Astrocyte (in vitro differentiated cells and primary cell): ENCODE data around the gene NELFA. TPM values are rescaled to one million over a fixed set of nuclear protein-coding genes. Genes with fewer than 3 reads are reported as not detected.
"Not testable (repeated sequence)": the region's sequence is repeated elsewhere in the genome, so short reads cannot be mapped to it uniquely, and the experiment has no call there.

Experiments
- DNase-seq: peaks from one replicate; pipeline ENCODE4 v3.0.0-alpha.2; 2010; ENCODE audit warnings: low read depth
- FAIRE-seq: peaks from 2 replicates; lab custom pipeline; 2011; peaks lifted over from hg19 to GRCh38; lab: Jason Lieb, UNC
- H2AFZ ChIP-seq: 2 replicates; pipeline ENCODE4 v1.6.0; 2012; ENCODE audit warnings: low read depth, low read length, inconsistent platforms
- H3K27ac ChIP-seq: 2 replicates; pipeline ENCODE4 v1.5.1; 2011; ENCODE audit warnings: low read depth, low read length, inconsistent platforms
- H3K27me3 ChIP-seq: 2 replicates; pipeline ENCODE4 v1.6.0; 2011; ENCODE audit warnings: low read length, inconsistent platforms; ENCODE audit not compliant: insufficient read depth
- H3K36me3 ChIP-seq: 2 replicates; pipeline ENCODE4 v1.5.1; 2011; ENCODE audit warnings: low read length, inconsistent platforms; ENCODE audit not compliant: insufficient read depth
- H3K4me1 ChIP-seq: 2 replicates; pipeline ENCODE4 v1.5.1; 2011; ENCODE audit warnings: low read length, inconsistent platforms; ENCODE audit not compliant: insufficient read depth
- H3K4me2 ChIP-seq: 2 replicates; pipeline ENCODE4 v1.6.0; 2012; ENCODE audit warnings: low read length, inconsistent platforms
- H3K4me3 ChIP-seq: 2 replicates; pipeline ENCODE4 v1.5.1; 2011; ENCODE audit warnings: low read depth, mild to moderate bottlenecking, low read length, inconsistent platforms; ENCODE audit not compliant: insufficient read depth
- H3K79me2 ChIP-seq: 2 replicates; pipeline ENCODE4 v1.6.0; 2012; ENCODE audit warnings: mild to moderate bottlenecking, low read length, inconsistent platforms; ENCODE audit not compliant: insufficient read depth
- H3K9ac ChIP-seq: 2 replicates; pipeline ENCODE4 v1.6.0; 2012; ENCODE audit warnings: mild to moderate bottlenecking, low read length, inconsistent platforms
- H3K9me3 ChIP-seq: 2 replicates; pipeline ENCODE4 v1.5.1; 2012; ENCODE audit warnings: low read depth, mild to moderate bottlenecking, low read length, inconsistent platforms; ENCODE audit not compliant: insufficient read depth
- H4K20me1 ChIP-seq: 2 replicates; pipeline ENCODE4 v1.6.0; 2012; ENCODE audit warnings: low read length, inconsistent platforms; ENCODE audit not compliant: insufficient read depth
- H3K27ac Mint-ChIP-seq: one replicate; pipeline ENCODE4 v1.8.0; 2021; ENCODE audit warnings: mild to moderate bottlenecking, mixed read lengths; ENCODE audit not compliant: unreplicated experiment
- H3K27me3 Mint-ChIP-seq: one replicate; pipeline ENCODE4 v1.8.0; 2021; ENCODE audit warnings: low read depth, mixed read lengths; ENCODE audit not compliant: unreplicated experiment
- H3K36me3 Mint-ChIP-seq: one replicate; pipeline ENCODE4 v1.8.0; 2021; ENCODE audit warnings: low read depth, mixed read lengths; ENCODE audit not compliant: unreplicated experiment
- H3K4me1 Mint-ChIP-seq: one replicate; pipeline ENCODE4 v1.8.0; 2021; ENCODE audit warnings: low read depth, mixed read lengths; ENCODE audit not compliant: unreplicated experiment
- H3K4me3 Mint-ChIP-seq: one replicate; pipeline ENCODE4 v1.8.0; 2021; ENCODE audit warnings: mild to moderate bottlenecking, moderate library complexity, mixed read lengths; ENCODE audit not compliant: unreplicated experiment
- H3K9me3 Mint-ChIP-seq: one replicate; pipeline ENCODE4 v1.8.0; 2021; ENCODE audit warnings: mild to moderate bottlenecking, mixed read lengths; ENCODE audit not compliant: unreplicated experiment
- CTCF ChIP-seq: IDR thresholded peaks from 2 replicates; pipeline ENCODE4 v1.5.1; 2011; ENCODE audit warnings: low read depth, mild to moderate bottlenecking, inconsistent platforms, low read length, moderate library complexity; ENCODE audit not compliant: insufficient read depth
- EZH2 ChIP-seq: IDR thresholded peaks from 2 replicates; pipeline ENCODE4 v1.6.1; 2012; ENCODE audit warnings: mild to moderate bottlenecking, low read length, inconsistent platforms; ENCODE audit not compliant: insufficient read depth
- total RNA-seq: library from RNA; stranded (reverse); gene quantifications from 2 replicates; pipeline ENCODE4 v1.2.1, GENCODE V29; 2021

Gene NELFA
- total RNA-seq, 1 donor from 2014 or later, result 24.5 TPM

DNA sequence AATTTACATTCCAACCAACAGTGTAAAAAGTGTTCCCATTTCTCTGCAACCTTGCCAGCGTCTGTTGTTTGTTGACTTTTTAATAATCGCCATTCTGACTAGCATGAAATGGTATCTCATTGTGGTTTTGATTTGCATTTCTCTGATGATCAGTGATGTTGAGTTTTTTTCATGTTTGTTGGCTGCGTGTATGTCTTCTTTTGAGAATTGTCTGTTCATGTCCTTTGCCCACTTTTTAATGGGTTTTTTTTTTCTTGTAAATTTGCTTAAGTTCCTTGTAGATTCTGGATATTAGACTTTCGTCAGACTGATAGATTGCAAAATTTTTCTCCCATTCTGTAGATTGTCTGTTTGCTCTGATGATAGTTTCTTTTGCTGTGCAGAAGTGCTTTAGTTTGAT, 18.3 kb upstream of the NELFA start:
- not testable (repeated sequence) for FAIRE-seq, H3K27ac Mint-ChIP-seq, H3K4me3 Mint-ChIP-seq

GRCh38 chr4:2025817-2026216, 17.0 kb upstream of the NELFA start:
- H3K27ac Mint-ChIP-seq, result no peak overlapping the region
- no peak overlapping the region for H3K4me3 ChIP-seq
- no peak overlapping the region for H3K9ac ChIP-seq
- no peak overlapping the region for H2AFZ ChIP-seq
- H3K79me2 ChIP-seq, result no peaks in the 10 kb centered on the region
- H3K27me3 ChIP-seq, result peaks cover 13% of the 10 kb centered on the region
- DNase-seq (no peak), FAIRE-seq (no peak)
- peaks cover 70% of the 10 kb centered on the region for H3K27me3 Mint-ChIP-seq
- H3K36me3 ChIP-seq, result no peaks in the 10 kb centered on the region
- H3K4me3 Mint-ChIP-seq, result no peak overlapping the region
- H3K9me3 Mint-ChIP-seq, result peaks cover 26% of the 10 kb centered on the region
- no peaks in the 10 kb centered on the region for H3K9me3 ChIP-seq
- peaks cover 4% of the 10 kb centered on the region for H3K4me1 Mint-ChIP-seq
- no peak overlapping the region for H3K27ac ChIP-seq
- H3K4me2 ChIP-seq, result no peak overlapping the region
- H4K20me1 ChIP-seq, result no peaks in the 10 kb centered on the region
- no peaks in the 10 kb centered on the region for H3K4me1 ChIP-seq
- TF ChIP-seq EZH2, result no peak
- TF ChIP-seq CTCF, result no peak
- peaks cover 3% of the 10 kb centered on the region for H3K36me3 Mint-ChIP-seq

More for the DNA sequence above, 18.3 kb upstream of the NELFA start:
- not testable (repeated sequence) for H3K4me1 Mint-ChIP-seq, H4K20me1 ChIP-seq, H3K9ac ChIP-seq, DNase-seq, H3K4me1 ChIP-seq, H3K4me3 ChIP-seq, H3K36me3 ChIP-seq, H2AFZ ChIP-seq, H3K36me3 Mint-ChIP-seq, H3K79me2 ChIP-seq, H3K9me3 ChIP-seq, H3K27ac ChIP-seq, H3K4me2 ChIP-seq
- H3K27me3 ChIP-seq, result peaks cover 13% of the 10 kb centered on the region
- Mint-ChIP-seq H3K27me3 (peaks cover 73% of the 10 kb centered on the region), H3K9me3 (peaks cover 28% of the 10 kb centered on the region)

GRCh38 chr4:2024683-2025082, 15.9 kb upstream of the NELFA start:
- H2AFZ ChIP-seq, result no peak overlapping the region
- peaks cover 61% of the 10 kb centered on the region for H3K27me3 Mint-ChIP-seq

GRCh38 chr4:2021358-2022018, 12.7 kb upstream of the NELFA start:
- H3K4me2 ChIP-seq, H3K79me2 ChIP-seq, H3K27ac Mint-ChIP-seq, H3K36me3 ChIP-seq, H3K4me3 ChIP-seq, H3K9ac ChIP-seq, H3K9me3 ChIP-seq, H3K4me1 ChIP-seq, H4K20me1 ChIP-seq, H3K27ac ChIP-seq, FAIRE-seq, H3K4me3 Mint-ChIP-seq, H2AFZ ChIP-seq, H3K4me1 Mint-ChIP-seq, DNase-seq, H3K36me3 Mint-ChIP-seq: not testable (repeated sequence)
- H3K9me3 Mint-ChIP-seq, result peaks cover 11% of the 10 kb centered on the region
- H3K27me3 Mint-ChIP-seq, result peaks cover 43% of the 10 kb centered on the region
- peaks cover 16% of the 10 kb centered on the region for H3K27me3 ChIP-seq

More at GRCh38 chr4:2024683-2025082, 15.9 kb upstream of the NELFA start:
- H3K9me3 Mint-ChIP-seq, result peaks cover 26% of the 10 kb centered on the region
- Histone ChIP-seq H3K4me1 (no peaks in the 10 kb centered on the region), H3K9ac (no peak overlapping the region), H3K4me3 (no peak overlapping the region), H4K20me1 (no peaks in the 10 kb centered on the region), H3K4me2 (no peak overlapping the region), H3K9me3 (no peaks in the 10 kb centered on the region), H3K79me2 (no peaks in the 10 kb centered on the region), H3K27me3 (peaks cover 11% of the 10 kb centered on the region), H3K27ac (no peak overlapping the region), H3K36me3 (no peaks in the 10 kb centered on the region)
- TF ChIP-seq EZH2 (no peak), CTCF (no peak)
- peaks cover 4% of the 10 kb centered on the region for H3K4me1 Mint-ChIP-seq
- no peak overlapping the region for H3K4me3 Mint-ChIP-seq
- FAIRE-seq, result no peak
- H3K36me3 Mint-ChIP-seq, result peaks cover 3% of the 10 kb centered on the region
- DNase-seq, result no peak
- no peak overlapping the region for H3K27ac Mint-ChIP-seq
